Amygdala (tissue), 56 donors: ENCODE measurements around the gene SRSF3.
"Not testable (repeated sequence)": the region's sequence is repeated elsewhere in the genome, so short reads cannot be mapped to it uniquely, and the experiment has no call there.

Experiments
- DNase-seq, 56 donors: peaks; one replicate each; lab custom pipeline; 2025; lab: John Stamatoyannopoulos, UW

The SRSF3 gene

GRCh38 chr6:36639171-36639808 is 45.1 kb downstream of the SRSF3 start:
- no peak for DNase-seq

GRCh38 chr6:36641543-36641942 is 47.4 kb downstream of the SRSF3 start:
- DNase-seq = no peak

DNA sequence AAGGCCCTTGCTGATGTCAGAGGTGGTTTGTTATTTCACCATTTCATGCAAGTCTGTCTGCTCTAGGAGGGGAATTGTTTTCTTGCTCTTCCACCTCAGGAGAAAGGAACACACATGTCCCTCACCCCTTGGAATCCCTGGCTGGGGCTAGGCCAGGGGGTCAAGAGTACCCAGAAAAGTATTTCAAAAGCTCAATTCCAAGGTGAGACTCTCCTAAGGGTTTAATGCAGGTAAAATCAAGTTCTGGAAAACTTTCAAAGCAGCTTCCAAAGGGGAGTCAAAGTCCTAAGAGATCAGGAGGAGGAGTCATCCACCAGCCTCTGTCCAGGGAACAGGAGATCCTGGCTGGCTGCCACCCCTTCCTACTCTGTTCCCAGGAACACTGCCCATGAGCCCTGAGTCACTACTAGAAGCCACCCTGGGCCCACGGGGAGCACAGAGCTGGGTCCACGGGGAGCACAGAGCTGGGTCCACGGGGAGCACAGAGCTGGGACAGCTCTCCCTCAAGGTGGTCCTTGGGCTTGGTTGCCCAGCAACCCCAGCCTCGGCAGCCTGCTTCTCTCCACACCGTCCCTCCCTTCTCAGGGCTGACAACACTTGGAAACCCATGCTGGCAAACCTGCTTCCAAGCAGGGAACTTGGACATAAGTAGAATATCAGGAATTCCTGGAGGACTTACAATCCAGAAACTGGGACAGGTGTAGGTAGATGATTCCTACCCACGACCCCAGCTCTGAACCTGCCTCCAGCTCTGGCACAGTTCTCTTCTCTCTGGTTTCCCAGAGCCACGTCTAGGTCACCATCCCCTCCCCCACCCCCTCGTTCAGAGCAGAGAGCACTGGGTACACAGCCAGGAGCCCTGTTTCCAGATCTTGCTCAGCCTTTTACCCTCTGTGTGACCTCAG is 49.0 kb downstream of the SRSF3 start:
- peak in 7 of 56 donors; percentile 10 to 67 (median 22) for DNase-seq

DNA sequence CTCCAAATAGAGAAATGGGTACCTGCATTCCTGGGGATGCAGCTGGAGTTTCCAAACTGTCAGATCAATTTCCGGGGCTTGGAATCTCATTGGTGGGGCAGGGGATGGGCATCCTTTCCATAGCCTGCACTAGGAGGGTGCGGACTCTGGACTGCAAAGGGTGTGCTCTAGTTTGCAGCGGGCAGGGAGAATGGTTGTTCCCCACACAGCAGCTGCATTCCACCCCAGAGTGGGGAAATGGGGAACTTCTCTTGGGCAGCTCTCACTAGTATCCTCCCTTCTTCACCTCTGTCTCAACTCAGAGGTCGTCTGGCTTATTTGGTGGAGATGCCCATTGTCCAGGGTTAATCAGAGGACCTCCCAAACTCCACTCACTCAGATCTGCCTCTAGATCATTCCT is 49.8 kb downstream of the SRSF3 start:
- no peak for DNase-seq

DNA sequence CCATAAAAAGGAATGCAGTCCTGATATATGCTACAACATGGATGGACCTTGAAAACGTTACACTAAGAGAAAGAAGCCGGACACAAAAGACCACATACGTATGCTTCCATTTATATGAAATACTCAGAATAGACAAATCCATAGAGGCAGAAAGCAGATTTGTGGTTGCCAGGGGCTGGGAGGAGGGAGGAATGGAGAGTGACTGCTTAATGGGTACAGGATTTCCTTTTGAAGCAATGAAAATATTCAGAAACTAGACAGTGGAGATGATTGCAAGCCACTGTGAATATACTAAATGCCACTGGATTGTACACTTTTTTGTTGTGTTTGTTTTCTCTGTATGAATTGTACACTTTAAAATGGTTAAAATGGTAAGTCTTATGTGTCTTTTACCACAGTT is 54.9 kb downstream of the SRSF3 start:
- no peak for DNase-seq

DNA sequence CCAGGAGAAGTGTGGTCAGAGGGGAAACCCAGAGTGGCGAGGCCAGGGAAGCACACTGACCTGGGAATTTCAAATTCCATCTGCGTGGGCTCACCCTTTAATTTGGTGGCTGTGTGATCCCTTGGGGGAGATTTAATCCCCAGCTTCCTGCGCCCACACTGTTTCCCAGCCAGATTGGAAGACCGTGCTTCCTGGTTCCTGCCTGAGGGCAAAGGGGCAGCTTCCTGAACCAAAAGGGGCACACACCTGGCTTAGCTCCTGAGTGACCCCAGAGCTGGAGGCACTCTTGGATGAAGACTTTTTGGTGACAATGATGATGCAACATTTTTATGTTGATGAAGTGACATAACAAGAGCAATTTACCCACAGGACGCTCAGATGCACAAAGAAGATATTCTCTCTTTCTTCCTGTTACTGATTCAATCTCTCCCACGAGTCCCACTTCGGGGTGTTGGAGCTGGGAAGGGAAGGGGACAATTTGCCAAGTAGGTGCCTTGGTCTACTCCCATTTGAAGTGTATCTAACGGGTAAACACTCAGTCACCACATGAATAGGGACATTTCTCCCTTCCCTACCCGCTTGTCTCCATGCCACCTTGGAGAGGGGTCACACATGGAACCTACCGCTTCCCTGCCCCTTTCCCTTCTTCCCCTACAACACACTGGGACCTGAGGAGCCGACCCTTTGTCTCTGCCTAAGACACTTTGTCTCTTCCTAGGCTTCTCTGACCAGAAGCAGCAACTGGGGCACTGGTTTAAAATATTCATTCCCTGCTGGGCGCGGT is 55.7 kb downstream of the SRSF3 start:
- no peak for DNase-seq

GRCh38 chr6:36650848-36651478 is 56.8 kb downstream of the SRSF3 start:
- peak in 1 of 56 donors; percentile 8 for DNase-seq

GRCh38 chr6:36651659-36652379 is 57.7 kb downstream of the SRSF3 start:
- DNase-seq = no peak

GRCh38 chr6:36654469-36654868 is 60.3 kb downstream of the SRSF3 start:
- not testable (repeated sequence) for DNase-seq
